Gastroesophageal sphincter (tissue), 4 donors: ENCODE measurements around the gene CNEP1R1. TPM values are rescaled to one million over a fixed set of nuclear protein-coding genes. Genes with fewer than 3 reads are reported as not detected.

Experiments
- ATAC-seq: fragments of 150-250 bp; one replicate; pipeline ENCODE4 v1.9.1; 2016; ENCODE audit warnings: mild to moderate bottlenecking, moderate library complexity
- H3K27ac ChIP-seq, 4 donors: fragments of 200-600 bp; sonication (generic) in 3 of 4; 1 replicate in 3 of 4; 2 replicates in 1 of 4; pipeline ENCODE4 v1.5.1; 2016 to 2019
- H3K27me3 ChIP-seq: fragments of 200-600 bp; sonication (generic); one replicate; pipeline ENCODE4 v1.5.1; 2019
- H3K36me3 ChIP-seq, 2 donors: fragments of 200-600 bp; sonication (generic); one replicate each; pipeline ENCODE4 v1.5.1; 2019; ENCODE audit warnings: control low read depth in 1 of 2
- H3K4me1 ChIP-seq, 3 donors: fragments of 200-600 bp; sonication (generic); 1 replicate in 2 of 3; 2 replicates in 1 of 3; pipeline ENCODE4 v1.5.1; 2016 to 2019; ENCODE audit warnings: control low read depth in 2 of 3
- H3K4me3 ChIP-seq, 2 donors: fragments of 200-600 bp; sonication (generic); one replicate each; pipeline ENCODE4 v1.5.1; 2019; ENCODE audit warnings: mild to moderate bottlenecking in 1 of 2, moderate library complexity in 1 of 2
- H3K9me3 ChIP-seq, 3 donors: fragments of 200-600 bp; sonication (generic); one replicate each; pipeline ENCODE4 v1.5.1; 2017 to 2019; ENCODE audit warnings: control low read depth in 2 of 3
- EP300 ChIP-seq: sonication (generic); formaldehyde crosslinking; IDR thresholded peaks from one replicate; pipeline ENCODE4 v1.6.1; 2017; ENCODE audit warnings: antibody characterized with exemption, mild to moderate bottlenecking
- POLR2A ChIP-seq, 2 donors: fragments of 450-650 bp; IDR thresholded peaks; one replicate each; pipeline ENCODE4 v1.6.1; 2017; ENCODE audit warnings: antibody characterized with exemption in 2 of 2, mild to moderate bottlenecking in 2 of 2, moderate library complexity in 1 of 2
- POLR2AphosphoS5 ChIP-seq: sonication (generic); formaldehyde crosslinking; IDR thresholded peaks from one replicate; pipeline ENCODE4 v1.6.1; 2017; ENCODE audit warnings: antibody characterized with exemption
- WGBS, 2 donors: methylation state at CpG; one replicate each; pipeline ENCODE4 v1.1.5; 2018; ENCODE audit warnings: low coverage in 1 of 2; 5-methylcytosine and 5-hydroxymethylcytosine counted together
- total RNA-seq, 4 donors: library from RNA; depleted of rRNA; stranded (reverse); fragments of >200 nt; gene quantifications; one replicate each; pipeline ENCODE4 v1.1.0, GENCODE V29; 2016
- TF ChIP-seq, protein P1 (sequence below), 4 experiments: fragments of 200-600 bp in 2 of 4; fragments of 450-650 bp in 2 of 4; sonication (generic) in 1 of 4; IDR thresholded peaks; one replicate each; pipeline ENCODE4 v1.5.1; 2017 to 2019; ENCODE audit warnings: antibody characterized with exemption in 4 of 4, mild to moderate bottlenecking in 2 of 4, moderate library complexity in 2 of 4

CNEP1R1 gene
- total RNA-seq, 4 donors from 2014 or later = 11.6 to 21.8 (median 15.5) TPM

DNA sequence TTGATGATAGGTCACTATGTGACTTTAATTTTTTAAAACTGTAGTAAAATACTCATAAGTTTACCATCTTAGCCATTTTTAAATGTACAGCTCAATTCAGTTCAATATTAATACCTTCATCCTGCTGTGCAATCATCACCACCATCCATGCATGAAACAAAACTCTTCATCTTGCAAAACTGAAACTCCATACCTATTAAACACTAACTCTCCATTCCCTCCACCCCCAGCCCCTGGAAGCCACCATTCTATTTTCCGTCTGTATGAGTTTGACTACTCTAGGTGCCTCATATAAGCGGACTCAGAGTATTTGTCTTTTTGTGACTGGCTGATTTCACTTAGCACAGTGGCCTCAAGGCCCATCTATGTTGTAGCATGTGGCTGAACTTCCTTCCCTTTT, 9.4 kb upstream of the CNEP1R1 start:
- no peak for ATAC-seq
- Histone ChIP-seq H3K4me3 (no peak overlapping the region), H3K27ac (no peak overlapping the region), H3K4me1 (no peaks in the 10 kb centered on the region), H3K27me3 (peaks cover 6% of the 10 kb centered on the region), H3K36me3 (no peaks in the 10 kb centered on the region), H3K9me3 (no peaks in the 10 kb centered on the region)
- WGBS, 2 donors = 85 to 94% methylated on average over 2 of the region's 2 CpGs
- TF ChIP-seq EP300 (no peak), POLR2AphosphoS5 (no peak), POLR2A (IDR thresholded peaks at IDR 0.05) (no peak)
- TF ChIP-seq, protein P1, sequence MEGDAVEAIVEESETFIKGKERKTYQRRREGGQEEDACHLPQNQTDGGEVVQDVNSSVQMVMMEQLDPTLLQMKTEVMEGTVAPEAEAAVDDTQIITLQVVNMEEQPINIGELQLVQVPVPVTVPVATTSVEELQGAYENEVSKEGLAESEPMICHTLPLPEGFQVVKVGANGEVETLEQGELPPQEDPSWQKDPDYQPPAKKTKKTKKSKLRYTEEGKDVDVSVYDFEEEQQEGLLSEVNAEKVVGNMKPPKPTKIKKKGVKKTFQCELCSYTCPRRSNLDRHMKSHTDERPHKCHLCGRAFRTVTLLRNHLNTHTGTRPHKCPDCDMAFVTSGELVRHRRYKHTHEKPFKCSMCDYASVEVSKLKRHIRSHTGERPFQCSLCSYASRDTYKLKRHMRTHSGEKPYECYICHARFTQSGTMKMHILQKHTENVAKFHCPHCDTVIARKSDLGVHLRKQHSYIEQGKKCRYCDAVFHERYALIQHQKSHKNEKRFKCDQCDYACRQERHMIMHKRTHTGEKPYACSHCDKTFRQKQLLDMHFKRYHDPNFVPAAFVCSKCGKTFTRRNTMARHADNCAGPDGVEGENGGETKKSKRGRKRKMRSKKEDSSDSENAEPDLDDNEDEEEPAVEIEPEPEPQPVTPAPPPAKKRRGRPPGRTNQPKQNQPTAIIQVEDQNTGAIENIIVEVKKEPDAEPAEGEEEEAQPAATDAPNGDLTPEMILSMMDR (IDR thresholded peaks at IDR 0.05) = no peak

- ATAC-seq = no peak
- H3K36me3 ChIP-seq = no peaks in the 10 kb centered on the region
- WGBS, 2 donors = 80 to 82% methylated on average over 4 to 9 of the region's 9 CpGs
- no peaks in the 10 kb centered on the region for H3K9me3 ChIP-seq
- H3K4me3 ChIP-seq = no peak overlapping the region
- H3K4me1 ChIP-seq = no peaks in the 10 kb centered on the region
- TF ChIP-seq EP300 = no peak
- TF ChIP-seq, protein P1 (IDR thresholded peaks at IDR 0.05) = no peak
- no peak for TF ChIP-seq POLR2AphosphoS5
- no peak for TF ChIP-seq POLR2A (IDR thresholded peaks at IDR 0.05)
- peaks cover 6% of the 10 kb centered on the region for H3K27me3 ChIP-seq
- H3K27ac ChIP-seq = no peak overlapping the region
Measured at GRCh38 chr16:50017553-50017952, 7.5 kb upstream of the CNEP1R1 start.

DNA sequence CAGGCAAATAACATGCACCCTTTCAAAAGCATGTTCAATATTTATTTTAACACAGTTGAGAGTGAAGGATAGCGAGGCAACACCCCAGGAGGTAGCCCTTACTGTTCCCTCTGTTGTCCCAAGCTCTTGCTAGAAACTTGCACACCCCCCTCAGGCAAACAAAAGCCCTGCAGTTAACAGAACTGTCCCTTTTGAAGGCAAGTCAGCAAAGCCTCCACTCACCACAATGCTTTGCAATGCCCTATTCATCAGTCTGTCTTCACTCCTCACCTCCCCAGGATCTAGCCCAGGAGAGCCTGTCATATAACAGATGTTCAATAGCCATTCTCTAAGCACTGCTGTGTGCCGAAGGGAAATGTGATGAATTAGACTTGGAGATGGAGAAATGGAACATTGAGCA, 3.5 kb upstream of the CNEP1R1 start:
- 0 to 23% methylated on average over 1 to 2 of the region's 2 CpGs for WGBS, 2 donors
- Histone ChIP-seq H3K36me3 (no peaks in the 10 kb centered on the region), H3K27me3 (peaks cover 6% of the 10 kb centered on the region), H3K4me1 (peaks cover 0 to 14% (median 4%) of the 10 kb centered on the region in 3 donors), H3K9me3 (no peaks in the 10 kb centered on the region), H3K4me3 (no peak overlapping the region), H3K27ac (no peak overlapping the region)
- no peak for ATAC-seq
- TF ChIP-seq POLR2AphosphoS5 = no peak
- TF ChIP-seq POLR2A (IDR thresholded peaks at IDR 0.05) = no peak
- TF ChIP-seq EP300 = no peak
- TF ChIP-seq, protein P1 (IDR thresholded peaks at IDR 0.05) = no peak

DNA sequence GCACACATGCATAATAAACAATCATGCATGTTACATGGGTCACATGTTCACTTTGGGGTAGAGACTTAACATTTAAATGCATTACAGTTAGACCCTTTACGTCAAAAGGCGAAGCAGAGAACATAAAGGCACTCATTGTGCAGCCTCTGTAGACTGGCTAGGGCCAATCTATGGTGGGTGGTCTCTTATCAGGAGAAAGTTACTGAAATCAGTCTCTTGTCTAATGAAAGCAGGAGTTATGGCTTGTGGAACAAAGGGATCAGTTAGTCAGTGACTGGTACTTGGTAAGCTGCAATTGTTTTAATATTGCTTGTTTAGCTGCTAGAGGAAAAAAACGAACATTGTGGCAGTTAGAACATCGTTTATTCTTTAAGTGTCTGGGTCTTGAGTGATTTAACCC, 1.4 kb upstream of the CNEP1R1 start:
- H3K27me3 ChIP-seq = no peaks in the 10 kb centered on the region
- TF ChIP-seq POLR2AphosphoS5 (no peak), POLR2A (IDR thresholded peaks at IDR 0.05) (no peak), EP300 (no peak)
- TF ChIP-seq, protein P1 (IDR thresholded peaks at IDR 0.05) = no peak

GRCh38 chr16:50024207-50024606, 818 bp upstream of the CNEP1R1 start:
- H3K36me3 ChIP-seq = no peaks in the 10 kb centered on the region
- H3K4me3 ChIP-seq = no peak overlapping the region
- H3K27ac ChIP-seq = no peak overlapping the region
- H3K27me3 ChIP-seq = no peaks in the 10 kb centered on the region
- TF ChIP-seq POLR2AphosphoS5 (no peak), EP300 (no peak), POLR2A (IDR thresholded peaks at IDR 0.05) (no peak)
- TF ChIP-seq, protein P1 (IDR thresholded peaks at IDR 0.05) = no peak
- H3K9me3 ChIP-seq = no peaks in the 10 kb centered on the region
- 81 to 85% methylated on average over 11 of the region's 11 CpGs for WGBS, 2 donors
- ATAC-seq = no peak
- H3K4me1 ChIP-seq = peaks cover 0 to 32% (median 5%) of the 10 kb centered on the region in 3 donors

More for the DNA sequence above, 1.4 kb upstream of the CNEP1R1 start:
- Histone ChIP-seq H3K27ac (no peak overlapping the region), H3K4me1 (peaks cover 0 to 32% (median 5%) of the 10 kb centered on the region in 3 donors), H3K36me3 (no peaks in the 10 kb centered on the region), H3K4me3 (no peak overlapping the region), H3K9me3 (no peaks in the 10 kb centered on the region)
- ATAC-seq = no peak
- 41 to 43% methylated on average over 3 to 4 of the region's 4 CpGs for WGBS, 2 donors
